Right ventricle myocardium inferior (tissue), 1 donor: Measurements from ENCODE around the gene RIPK1. TPM values are rescaled to one million over a fixed set of nuclear protein-coding genes. Genes with fewer than 3 reads are reported as not detected.
"Not testable (repeated sequence)": the region's sequence is repeated elsewhere in the genome, so short reads cannot be mapped to it uniquely, and the experiment has no call there.

Experiments used
- ATAC-seq: fragments of 200-7000 bp; cut with Tn5 transposase; one replicate; pipeline ENCODE4 v1.9.1; 2020; ENCODE audit warnings: mild to moderate bottlenecking, moderate library complexity
- DNase-seq: peaks from one replicate; pipeline ENCODE4 v3.0.0; 2021; ENCODE audit errors: missing footprints
- intact Hi-C: fragments of 100-400 bp; cut with DNase I; formaldehyde crosslinking; loops from one replicate; pipeline ENCODE4 v1.11.0; 2022
- long read RNA-seq: library from polyadenylated mRNA; unstranded; transcript quantifications from one replicate; pipeline ENCODE4 v2.0.0, GENCODE V29; 2021
- total RNA-seq: library from RNA; stranded (reverse); fragmentation: NEBNext Ultra II Directional; extraction: Animal tissue kit (Norgen Biotek cat#: 25700); gene quantifications from one replicate; pipeline ENCODE4 v1.2.1, GENCODE V29; 2021
- donor health status: DM: no; HTN: yes; CAD: no; lungs with severe emphysema.

RIPK1 gene
- 6.9 TPM for total RNA-seq
- long read RNA-seq, partial matches to known transcripts = 1 of 5 reads
- long read RNA-seq, other reads (novel, unspliced or antisense) = 4 of 5 reads

- intact Hi-C loops = no loop called here
Observed at GRCh38 chr6:3068329-3069214, at the start of gene RIPK1. Gene RIPK1, plus strand, starts transcription at chr6:3068494. Its CDS starts 8,330 bp downstream, at chr6:3076824.

DNA sequence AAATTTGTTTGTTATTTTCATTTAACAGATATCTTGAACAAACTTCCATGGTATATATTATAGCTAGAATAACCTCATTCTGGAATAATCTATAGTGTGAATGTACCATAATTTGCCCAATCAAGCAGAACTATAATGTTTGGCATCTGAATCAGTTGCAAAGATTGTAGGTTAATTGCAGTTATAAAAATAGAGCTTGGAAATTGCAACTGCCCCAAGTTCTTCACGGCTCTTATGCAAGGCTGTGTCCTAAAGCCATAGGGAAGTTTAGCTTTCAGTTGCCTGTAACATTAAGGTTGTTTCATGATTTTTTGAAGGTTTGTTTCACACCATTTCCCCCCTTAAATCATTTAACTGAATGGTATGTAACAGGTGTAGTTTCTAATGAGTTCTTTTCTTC is 49.2 kb upstream of the RIPK1 start:
- no peak for ATAC-seq
- no peak for DNase-seq
- intact Hi-C loops = no loop called here

More at GRCh38 chr6:3068329-3069214, at the start of gene RIPK1:
- DNase-seq = peak; percentile 97
- peak; percentile 92 for ATAC-seq

GRCh38 chr6:3019749-3020320 is 48.5 kb upstream of the RIPK1 start:
- intact Hi-C loops = no loop called here
- DNase-seq = no peak
- ATAC-seq = no peak

GRCh38 chr6:3020976-3021598 is 47.2 kb upstream of the RIPK1 start:
- intact Hi-C loops, DNase-seq, ATAC-seq: not testable (repeated sequence)

- DNase-seq (no peak), ATAC-seq (no peak)
- intact Hi-C loops = no loop called here
Observed at GRCh38 chr6:3022765-3023662, 45.3 kb upstream of the RIPK1 start.

DNA sequence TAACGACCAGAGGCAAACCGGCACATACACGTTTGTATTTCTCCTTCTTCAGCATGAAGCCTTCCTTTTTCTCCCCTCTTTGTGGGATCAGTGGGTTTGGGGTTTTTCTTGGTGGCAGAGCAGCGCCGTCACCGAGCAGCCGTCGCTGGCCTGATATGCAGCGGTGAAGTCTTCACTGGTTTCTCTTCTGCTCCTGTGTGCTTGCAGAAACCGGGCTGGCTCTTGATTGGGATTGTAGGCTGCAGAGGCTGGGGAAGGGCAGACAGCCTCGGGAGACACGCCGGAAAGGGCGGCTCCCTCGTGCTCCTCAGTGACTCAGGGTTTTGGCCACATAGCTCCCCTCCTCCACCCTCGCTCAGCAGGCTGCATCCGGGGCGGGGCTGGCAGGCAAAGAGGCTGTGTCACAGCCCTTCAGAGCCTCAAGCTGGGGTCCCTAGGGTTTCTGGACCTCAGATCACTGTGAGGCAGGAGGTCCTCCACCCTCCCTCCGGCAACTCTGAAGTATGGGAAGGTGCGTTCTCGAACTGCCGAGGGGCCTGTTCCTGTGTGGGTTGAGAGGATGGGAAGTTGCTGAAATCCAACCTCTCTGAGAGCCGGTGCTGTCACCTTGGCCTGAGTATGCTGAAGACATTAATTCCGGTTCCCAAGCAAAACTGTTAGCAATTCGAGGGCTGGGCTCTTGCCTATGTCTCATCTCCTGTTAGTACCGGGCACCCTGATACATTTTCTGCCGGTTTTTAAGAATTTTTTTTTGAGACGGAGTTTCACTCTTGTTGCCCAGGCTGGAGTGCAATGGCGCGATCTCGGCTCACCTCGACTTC is 44.4 kb upstream of the RIPK1 start:
- ATAC-seq (peak; percentile 97), DNase-seq (peak; percentile 98)
- intact Hi-C loops = loop anchor here (1.0 kb wide), 1 partner anchor 25 kb away; the partner anchor contains the start of gene NQO2

- intact Hi-C loops = no loop called here
- ATAC-seq (no peak), DNase-seq (no peak)
Observed at GRCh38 chr6:3026791-3027626, 41.3 kb upstream of the RIPK1 start.

DNA sequence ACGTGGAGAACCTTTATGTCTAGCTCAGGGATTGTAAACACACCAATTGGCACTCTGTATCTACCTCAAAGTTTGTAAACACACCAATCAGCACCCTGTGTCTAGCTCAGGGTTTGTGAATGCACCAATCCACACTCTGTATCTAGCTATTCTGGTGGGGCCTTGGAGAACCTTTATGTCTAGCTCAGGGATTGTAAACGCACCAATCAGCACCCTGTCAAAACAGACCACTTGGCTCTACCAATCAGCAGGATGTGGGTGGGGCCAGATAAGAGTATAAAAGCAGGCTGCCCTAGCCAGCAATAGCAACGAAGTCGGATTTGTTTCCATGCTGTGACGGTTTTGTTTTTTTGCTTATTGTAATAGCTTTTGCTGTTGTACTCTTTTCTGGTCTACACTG is 40.1 kb upstream of the RIPK1 start:
- intact Hi-C loops, ATAC-seq, DNase-seq: not testable (repeated sequence)

- DNase-seq = no peak
- intact Hi-C loops = no loop called here
- ATAC-seq = no peak
Observed at GRCh38 chr6:3031857-3032640, 36.2 kb upstream of the RIPK1 start.

DNA sequence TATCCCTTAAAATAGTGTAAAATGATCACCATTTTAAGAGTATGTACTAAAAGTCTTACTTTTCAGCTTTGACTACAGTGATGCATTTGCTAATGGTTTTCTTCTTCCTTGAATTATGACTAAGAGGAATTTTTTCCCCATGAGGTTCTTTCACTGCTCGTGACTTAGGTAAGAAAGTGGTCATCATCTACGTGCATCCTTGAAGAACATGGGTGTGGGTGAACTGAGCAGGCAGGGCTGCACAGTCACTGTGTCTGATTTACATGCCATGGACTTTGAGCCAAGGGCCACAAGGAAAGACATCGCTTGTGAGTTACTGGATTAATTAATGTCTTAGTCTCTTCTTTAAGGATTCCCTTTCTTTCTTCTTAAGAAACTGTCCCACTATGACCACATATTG is 35.3 kb upstream of the RIPK1 start:
- DNase-seq (no peak), ATAC-seq (no peak)
- intact Hi-C loops = no loop called here

DNA sequence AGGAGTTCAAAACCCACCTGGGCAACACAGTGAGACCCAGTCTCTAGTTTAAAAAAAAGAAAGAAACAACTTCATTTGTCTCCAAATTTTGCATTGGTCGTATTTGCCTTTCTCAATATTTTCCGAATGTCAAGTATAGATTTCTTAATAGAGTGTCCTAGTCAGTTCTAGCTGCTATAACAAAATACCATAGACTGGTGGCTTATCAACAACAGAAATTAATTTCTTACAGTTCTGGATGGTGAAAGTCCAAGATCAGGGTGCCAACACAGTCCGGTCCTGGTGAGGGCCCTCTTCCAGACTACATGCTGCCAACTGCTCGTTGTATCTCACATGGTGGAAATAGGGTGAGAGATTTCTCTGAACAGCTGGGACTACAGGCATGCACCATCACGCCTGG is 34.6 kb upstream of the RIPK1 start:
- intact Hi-C loops = no loop called here
- no peak for DNase-seq
- ATAC-seq = no peak

- intact Hi-C loops = no loop called here
- ATAC-seq = peak; percentile 23
- DNase-seq = no peak
Observed at GRCh38 chr6:3035397-3035796, 32.9 kb upstream of the RIPK1 start.

- DNase-seq (no peak), ATAC-seq (peak; percentile 10)
- intact Hi-C loops = no loop called here
Observed at GRCh38 chr6:3036861-3037637, 31.2 kb upstream of the RIPK1 start.

DNA sequence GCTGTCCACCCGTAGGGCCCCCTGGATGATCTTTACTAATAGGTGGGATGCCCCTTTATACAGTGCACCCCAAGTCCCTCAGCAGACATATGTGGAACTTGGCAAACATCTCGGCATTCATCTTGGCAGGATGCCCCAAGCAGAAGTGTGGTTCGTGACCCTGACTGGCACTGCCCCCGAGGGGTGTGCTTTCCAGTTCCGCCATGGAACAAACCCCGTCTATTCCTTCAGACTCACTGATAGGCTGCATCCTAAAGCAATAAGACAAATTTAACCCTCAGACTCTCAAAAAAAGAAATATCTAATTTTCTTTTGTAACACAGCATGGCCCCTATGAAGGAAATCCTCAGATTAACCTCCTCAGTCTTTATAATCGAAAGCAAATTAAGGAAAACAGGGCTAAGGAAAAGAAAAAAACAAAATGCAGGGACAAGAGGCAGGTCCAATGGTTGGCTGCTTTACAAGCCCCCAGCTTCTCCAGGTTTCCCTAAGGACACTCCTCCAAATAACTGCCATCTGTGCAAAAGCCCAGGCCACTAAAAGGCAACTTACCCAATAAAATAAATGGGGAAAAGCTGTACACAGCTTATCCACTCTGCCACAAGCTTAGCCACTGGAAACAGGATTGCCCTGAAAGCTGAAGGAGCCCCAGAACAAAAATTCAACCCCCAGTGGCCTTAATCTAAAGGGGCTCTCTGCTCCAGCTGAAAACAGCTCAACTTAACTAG is 30.5 kb upstream of the RIPK1 start:
- intact Hi-C loops = no loop called here
- DNase-seq = no peak
- peak; percentile 52 for ATAC-seq

DNA sequence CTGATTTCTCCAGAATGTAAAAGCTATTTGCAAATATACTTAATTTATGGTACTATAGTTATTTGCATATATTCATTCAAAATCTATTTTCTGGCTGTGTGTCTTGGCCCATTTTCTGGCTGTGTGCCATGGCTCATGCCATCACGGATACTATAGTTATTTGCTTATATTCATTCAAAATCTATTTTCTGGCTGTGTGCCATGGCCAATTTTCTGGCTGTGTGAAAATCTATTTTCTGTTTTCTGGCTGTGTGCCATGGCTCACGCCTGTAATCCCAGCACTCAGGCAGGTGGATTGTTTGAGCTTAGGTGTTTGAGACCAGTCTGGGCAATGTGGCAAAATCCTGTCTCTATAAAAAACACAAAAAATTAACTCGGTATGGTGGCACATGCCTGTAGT is 28.9 kb upstream of the RIPK1 start:
- DNase-seq (no peak), ATAC-seq (no peak)
- intact Hi-C loops = no loop called here
